SHP77 (cell line): Measurements from ENCODE around the gene DKK3.

Experiments used
- DNase-seq, 2 experiments: peaks; one replicate each; lab custom pipeline; 2025; lab: John Stamatoyannopoulos, UW

Gene DKK3

DNA sequence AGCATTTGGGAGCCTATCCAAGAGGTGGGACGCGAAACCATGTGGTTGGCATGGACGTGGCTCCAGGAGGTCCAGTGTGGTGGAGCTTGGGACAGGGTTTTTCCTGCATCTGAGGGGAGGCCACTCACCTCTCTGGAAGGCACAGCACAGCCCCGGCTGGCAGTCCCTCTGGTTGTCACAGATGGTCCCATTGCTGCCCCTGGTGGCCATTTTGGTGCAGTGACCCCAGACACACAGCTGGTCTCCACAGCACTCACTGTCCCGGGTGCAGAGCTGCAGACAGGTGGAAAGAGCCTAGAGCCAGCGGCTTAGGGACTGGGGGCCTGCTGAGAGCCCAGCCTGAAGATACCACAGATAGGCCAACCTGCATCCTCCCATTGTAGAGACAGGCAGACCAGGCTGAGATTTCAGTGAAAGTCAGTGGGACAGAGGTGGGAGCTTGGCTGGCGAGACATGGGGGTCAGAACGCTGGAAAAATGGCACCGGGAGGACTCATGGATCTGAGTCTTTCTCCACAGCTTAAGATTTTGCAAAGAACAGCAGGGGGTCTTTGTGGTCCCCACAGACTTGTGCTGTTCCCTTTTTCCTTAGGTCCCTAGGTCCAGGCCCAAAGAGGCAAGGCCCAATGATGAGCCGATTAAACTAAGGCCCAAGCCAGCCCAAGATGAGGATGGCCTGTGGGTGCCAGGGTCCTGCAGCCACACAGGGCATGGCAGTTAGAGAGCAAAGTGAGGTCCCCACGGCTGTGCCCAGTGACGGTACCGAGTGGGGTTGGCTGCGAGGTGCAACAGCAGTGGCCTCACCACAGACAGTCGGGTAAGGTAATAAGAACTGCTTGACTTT is 41.4 kb downstream of the DKK3 start:
- DNase-seq: peak; percentile 23 to 50

- no peak for DNase-seq
Observed at GRCh38 chr11:11966354-11966741, 42.1 kb downstream of the DKK3 start.

GRCh38 chr11:11965656-11966353 is 42.6 kb downstream of the DKK3 start:
- DNase-seq: no peak

DNA sequence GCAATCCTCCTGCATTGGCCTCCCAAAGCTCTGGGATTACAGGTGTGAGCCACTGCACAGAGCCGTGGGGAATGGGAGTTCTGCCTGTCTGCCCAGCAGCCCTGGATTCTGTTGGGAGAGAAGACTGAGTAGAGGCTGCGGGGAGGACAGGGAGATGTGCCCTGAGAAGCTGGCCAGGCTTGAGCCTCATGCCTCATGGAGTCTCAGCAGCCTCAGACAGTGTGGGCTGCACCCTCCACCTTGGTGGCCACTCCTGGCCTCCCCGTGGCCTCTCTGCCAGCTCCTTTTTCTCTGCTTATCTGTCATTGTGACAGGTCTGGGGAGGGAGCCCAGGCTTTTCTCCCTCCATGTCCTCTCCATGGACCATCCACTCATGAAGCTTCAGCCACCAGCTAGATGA is 43.2 kb downstream of the DKK3 start:
- no peak for DNase-seq

DNA sequence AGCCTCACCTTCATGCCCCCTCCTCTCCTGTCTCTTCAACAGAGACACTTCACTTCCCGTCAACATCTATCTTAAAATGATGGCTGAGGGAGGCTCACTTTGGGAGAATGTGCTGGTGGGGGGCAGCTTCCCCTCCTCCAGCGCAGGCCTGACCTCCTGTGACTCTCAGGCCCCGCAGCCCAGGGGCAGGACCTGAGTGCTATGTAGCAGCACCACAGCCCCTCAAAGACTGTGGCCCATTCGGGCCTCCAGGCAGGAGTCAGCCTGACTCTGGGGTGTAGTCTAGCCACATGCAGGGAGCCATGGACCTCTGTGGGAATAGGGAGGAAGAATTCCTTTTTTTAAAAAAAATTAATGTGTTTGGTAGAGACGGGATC is 43.7 kb downstream of the DKK3 start:
- DNase-seq: no peak

DNA sequence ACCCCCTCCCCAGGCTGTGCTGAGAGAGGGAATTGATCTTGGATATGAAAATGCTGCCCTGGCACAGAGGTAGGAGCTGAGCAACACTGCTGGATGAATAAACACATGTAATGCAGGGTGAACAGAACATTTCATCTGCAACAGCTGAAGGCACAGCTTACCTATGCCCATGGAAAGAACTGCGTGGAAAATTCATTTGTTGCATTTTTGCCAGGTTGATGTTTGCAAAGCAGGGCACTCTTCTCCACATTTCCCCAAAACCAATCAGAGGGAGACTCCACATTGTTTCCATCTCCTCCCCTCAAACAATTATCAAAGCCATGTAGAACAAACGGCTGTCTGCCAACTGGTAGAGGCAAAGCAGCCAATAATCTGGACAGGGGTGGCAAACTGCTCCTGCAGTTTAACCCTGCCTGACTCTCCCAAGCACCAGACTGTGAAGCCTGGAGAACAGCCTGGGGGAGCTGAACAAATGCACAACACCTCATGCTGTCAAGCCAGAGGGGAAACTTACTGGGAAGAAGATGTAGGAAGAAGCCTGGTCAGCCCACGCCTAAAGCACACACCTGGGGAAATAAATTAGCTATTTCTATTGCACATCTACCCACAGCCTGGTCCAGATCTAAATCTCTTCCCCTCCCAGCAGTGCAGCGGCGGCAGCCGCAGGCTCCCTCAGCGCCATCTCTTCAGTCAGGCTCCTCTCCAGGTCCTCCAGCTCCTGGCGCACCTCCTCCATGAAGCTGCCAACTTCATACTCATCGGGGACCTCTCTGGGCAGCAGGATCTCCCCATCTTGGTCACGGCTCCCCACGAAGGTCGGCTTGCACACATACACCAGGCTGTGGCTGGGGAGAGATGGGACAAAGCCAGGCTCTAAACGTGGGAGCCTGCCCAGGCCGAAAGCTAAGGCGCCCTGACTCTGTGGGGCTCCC is 44.3 kb downstream of the DKK3 start:
- no peak for DNase-seq

DNA sequence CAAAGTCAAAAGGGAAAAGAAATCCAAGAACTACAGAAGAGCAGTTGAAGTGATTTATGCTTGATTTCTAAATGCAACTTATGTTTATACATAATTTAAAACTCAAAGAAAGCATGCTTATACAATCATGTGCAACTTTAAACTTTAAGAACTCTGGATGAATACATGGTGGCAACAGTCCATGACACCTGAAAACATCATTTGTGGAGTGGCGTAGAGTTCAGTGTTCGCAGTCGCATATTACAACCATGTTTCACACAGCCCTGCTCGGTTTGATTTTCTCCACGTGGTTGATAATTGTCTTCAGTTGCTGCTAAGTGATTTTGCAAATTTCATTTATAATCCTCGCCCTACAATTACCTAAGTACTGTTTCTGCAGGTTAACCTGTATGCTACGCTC is 45.4 kb downstream of the DKK3 start:
- no peak for DNase-seq

GRCh38 chr11:11961399-11962028 is 46.9 kb downstream of the DKK3 start:
- DNase-seq: no peak

DNA sequence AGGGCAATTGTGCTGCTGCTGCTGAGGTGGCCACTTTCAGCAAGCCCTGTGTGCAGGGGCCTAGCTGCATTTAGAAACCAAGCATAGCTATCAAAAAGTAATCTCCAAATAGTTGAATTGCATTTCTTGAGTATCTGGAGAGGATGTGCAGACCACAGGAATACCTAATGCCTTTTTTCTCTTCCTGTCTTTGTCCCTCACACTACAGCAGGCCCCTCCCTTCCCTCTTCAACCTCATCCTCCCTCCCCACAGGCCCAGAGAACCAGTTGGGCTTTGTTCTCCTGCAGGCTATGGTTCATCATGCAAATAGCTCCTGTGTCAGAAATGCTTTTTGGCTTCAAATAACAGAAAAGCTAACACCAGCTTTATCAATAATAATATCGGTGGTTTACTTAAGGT is 47.7 kb downstream of the DKK3 start:
- DNase-seq: no peak

- DNase-seq: no peak
Observed at GRCh38 chr11:11959601-11960000, 48.8 kb downstream of the DKK3 start.

DNA sequence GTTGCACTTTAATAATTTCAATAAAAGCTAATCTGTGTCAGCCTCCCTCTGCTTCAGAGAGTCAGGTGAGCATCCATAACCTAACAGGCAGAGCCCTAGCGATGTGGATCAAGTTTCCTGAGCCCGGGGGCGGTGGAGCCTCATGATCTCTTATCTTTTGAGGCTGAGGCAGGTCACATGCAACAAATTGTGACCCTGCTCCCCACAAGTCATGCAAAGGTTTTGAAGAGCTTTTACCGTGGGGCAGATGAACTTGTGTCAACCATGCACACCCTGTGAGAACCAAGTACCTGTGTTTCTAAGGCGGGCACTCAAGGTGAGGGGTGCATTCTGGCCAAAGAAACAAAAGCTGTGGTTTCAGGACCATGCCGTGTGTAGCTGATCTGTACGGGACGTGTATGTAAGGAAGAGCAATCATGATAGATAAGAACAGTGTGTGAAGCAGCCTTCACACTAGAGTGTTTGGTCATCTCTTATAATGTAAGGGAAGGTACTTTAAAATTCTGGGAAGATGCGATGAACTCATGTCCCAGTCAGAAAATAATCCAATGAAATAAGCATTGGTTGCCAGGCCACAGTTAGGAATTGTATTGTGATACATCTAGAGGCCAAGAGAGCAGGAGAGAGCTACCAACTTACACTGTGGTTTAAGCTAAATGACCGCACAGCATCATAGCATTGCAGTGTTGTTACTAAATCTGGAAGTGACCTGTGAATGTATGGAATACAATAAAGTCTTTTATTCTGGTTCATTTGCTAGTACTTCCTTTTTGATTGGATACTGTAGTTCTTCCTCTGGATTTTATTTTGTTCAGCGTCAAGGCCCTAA is 49.8 kb downstream of the DKK3 start:
- DNase-seq: no peak

- DNase-seq: no peak
Observed at GRCh38 chr11:11956006-11956405, 52.4 kb downstream of the DKK3 start.

- no peak for DNase-seq
Observed at GRCh38 chr11:11952036-11952435, 56.4 kb downstream of the DKK3 start.

DNA sequence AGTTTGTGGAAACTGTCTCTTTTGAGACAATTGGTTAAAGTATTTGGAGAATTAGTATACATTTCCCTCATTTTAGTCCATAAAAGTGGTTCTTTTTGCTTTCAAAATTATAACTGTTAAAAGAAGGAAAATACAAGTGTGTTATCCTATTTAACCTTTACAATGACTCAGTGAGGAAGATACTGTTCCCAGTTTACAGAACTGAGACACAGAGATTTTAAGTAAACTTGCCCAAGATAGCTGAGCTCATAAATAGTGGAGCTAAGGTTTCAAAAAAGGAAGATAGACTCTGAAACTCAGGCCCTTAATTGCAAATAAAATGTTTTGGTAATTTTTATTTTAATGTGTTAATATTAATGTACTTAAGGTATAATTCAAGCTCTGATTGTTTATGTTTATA is 58.9 kb downstream of the DKK3 start:
- DNase-seq: no peak

GRCh38 chr11:11948242-11948947 is 60.0 kb downstream of the DKK3 start:
- no peak for DNase-seq

GRCh38 chr11:11947825-11948224 is 60.6 kb downstream of the DKK3 start:
- no peak for DNase-seq

DNA sequence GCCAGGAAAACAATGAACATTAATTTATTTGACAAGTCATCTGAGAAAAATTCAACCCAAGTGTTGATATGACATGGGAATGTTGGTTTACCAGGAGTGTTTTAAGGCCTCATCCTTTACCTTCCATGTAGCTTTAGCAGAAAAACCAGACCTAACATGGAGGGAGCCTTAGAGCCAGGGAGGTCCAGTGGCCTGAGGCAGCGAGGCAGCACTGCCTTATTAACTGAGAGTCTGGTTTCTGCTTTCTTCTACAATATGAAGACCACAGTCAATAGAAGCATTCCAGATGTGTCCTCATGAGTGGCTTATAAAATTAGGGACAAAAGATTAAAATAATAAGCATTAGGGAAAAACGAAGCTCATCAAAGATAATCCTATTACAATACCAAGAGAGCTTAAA is 61.5 kb downstream of the DKK3 start:
- DNase-seq: no peak

DNA sequence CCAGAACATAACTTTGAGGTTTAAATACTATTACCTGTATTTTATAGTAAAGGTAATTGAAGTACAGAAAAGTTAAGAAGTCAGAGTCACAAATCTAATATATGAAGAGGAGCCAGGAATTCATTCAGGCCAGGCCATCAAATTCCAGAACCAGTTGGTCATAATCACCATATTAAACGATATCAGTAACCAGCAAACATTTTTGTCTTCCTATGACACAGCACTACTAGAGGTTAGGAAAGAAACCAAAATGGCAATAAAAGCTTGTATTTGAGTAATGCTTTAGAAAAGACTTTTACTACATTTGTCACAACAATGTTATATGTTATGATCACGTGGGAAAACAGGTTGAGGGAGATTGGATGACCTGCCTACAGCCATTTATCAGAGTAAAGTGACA is 62.2 kb downstream of the DKK3 start:
- DNase-seq: no peak

- no peak for DNase-seq
Observed at GRCh38 chr11:11944444-11944843, 64.0 kb downstream of the DKK3 start.

- DNase-seq: no peak
Observed at GRCh38 chr11:11942668-11943067, 65.8 kb downstream of the DKK3 start.

DNA sequence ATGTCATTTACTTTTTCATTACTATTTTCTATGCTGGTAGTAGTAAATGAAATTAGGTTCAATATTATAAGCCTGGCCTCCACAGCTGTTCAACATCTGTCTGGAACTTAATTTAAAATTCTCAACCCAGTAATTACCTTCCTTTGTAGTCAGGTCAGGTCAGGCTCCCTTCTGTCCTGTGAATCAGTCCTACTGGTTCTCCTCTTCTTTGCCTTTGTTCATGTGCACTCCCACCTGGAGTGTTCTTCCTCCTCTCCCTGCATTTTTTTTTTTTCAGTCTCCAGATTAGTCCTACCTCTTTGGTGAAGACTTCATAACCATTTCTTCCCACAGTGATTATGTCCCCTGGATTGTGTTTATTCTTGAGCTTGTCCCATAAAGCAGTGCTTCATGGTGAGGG is 67.9 kb downstream of the DKK3 start:
- no peak for DNase-seq
